ENCODE data around the gene NCCRP1.

DNA sequence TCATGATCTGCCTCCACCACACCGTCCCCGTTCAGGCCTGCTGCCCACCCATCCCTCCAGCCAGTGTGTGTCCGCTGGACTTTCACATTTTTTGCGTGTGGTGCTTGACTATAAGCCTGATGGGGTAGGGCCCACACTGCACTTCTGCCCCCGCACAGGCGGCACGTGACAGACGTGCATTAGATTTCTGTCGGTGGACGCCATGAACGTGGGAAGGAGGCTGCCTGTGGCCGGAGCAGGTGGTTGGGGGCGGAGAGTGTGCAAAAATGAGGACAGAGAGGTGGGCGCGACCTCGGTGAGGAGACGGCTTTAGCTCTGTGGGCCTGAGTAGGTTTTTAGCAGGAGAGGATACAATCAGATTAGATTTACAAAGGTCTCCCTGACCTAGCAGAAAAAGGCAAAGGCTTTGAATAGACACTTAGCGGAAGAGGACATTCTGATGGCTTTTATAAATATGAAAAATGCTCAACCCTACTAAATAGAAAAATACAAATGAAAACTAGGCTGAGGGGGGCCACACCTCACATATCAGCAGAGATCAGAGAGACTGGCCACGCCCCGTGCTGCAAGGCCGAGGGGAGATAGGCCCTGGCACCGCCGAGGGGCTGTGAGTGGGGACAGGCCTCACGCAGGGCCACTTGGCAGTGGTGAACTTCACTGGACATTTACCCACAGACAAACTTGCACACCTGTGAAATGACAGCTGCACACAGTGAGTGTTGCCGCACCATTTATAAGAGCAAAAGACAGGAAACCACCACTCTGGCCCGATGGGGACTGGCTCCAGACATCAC lies 45.8 kb upstream of the NCCRP1 start:
- TF ChIP-seq, protein P1, sequence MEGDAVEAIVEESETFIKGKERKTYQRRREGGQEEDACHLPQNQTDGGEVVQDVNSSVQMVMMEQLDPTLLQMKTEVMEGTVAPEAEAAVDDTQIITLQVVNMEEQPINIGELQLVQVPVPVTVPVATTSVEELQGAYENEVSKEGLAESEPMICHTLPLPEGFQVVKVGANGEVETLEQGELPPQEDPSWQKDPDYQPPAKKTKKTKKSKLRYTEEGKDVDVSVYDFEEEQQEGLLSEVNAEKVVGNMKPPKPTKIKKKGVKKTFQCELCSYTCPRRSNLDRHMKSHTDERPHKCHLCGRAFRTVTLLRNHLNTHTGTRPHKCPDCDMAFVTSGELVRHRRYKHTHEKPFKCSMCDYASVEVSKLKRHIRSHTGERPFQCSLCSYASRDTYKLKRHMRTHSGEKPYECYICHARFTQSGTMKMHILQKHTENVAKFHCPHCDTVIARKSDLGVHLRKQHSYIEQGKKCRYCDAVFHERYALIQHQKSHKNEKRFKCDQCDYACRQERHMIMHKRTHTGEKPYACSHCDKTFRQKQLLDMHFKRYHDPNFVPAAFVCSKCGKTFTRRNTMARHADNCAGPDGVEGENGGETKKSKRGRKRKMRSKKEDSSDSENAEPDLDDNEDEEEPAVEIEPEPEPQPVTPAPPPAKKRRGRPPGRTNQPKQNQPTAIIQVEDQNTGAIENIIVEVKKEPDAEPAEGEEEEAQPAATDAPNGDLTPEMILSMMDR (IDR thresholded peaks at IDR 0.05): no peak
- TF ChIP-seq POLR2A (IDR thresholded peaks at IDR 0.05): no peak
- no peak for TF ChIP-seq POLR2AphosphoS5 (IDR thresholded peaks at IDR 0.05)
- TF ChIP-seq EP300 (IDR thresholded peaks at IDR 0.05): no peak

All from suprapubic skin (tissue), 4 donors.